Measurements from ENCODE around the gene DYTN.

DYTN gene

DNA sequence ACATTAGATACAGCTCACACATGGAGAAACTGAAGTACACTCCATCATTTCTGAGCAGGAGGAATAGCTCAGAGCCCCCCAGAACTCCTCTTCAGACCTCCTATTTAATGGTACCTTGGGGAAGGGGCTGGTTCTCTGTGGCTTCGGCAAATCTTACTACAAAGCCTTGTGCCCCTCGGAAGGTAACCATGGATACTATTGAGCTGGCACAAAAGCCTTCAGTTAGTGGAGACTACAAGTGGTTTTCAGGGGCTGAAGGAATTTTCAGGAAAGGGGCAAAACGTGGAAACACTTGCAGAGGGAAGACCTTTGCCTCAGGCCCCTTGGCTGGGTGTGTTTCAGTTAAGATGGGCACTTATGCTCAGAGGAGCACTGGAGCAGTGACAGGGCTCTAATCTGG lies 77.0 kb downstream of the DYTN start:
- TF ChIP-seq SIN3A (IDR thresholded peaks at IDR 0.05; ENCODE audit: borderline replicate concordance, insufficient read depth, low read length) (no peak), FOXP2 (optimal IDR thresholded peaks at IDR 0.05; ENCODE audit: borderline replicate concordance, extremely low read depth, extremely low read length, insufficient read depth) (no peak), TAF1 (IDR thresholded peaks at IDR 0.05; ENCODE audit: borderline replicate concordance, insufficient read depth, low read length) (no peak), POLR2AphosphoS5 (IDR thresholded peaks at IDR 0.05; ENCODE audit: low read depth, low read length) (no peak)
- TF ChIP-seq, protein P1, sequence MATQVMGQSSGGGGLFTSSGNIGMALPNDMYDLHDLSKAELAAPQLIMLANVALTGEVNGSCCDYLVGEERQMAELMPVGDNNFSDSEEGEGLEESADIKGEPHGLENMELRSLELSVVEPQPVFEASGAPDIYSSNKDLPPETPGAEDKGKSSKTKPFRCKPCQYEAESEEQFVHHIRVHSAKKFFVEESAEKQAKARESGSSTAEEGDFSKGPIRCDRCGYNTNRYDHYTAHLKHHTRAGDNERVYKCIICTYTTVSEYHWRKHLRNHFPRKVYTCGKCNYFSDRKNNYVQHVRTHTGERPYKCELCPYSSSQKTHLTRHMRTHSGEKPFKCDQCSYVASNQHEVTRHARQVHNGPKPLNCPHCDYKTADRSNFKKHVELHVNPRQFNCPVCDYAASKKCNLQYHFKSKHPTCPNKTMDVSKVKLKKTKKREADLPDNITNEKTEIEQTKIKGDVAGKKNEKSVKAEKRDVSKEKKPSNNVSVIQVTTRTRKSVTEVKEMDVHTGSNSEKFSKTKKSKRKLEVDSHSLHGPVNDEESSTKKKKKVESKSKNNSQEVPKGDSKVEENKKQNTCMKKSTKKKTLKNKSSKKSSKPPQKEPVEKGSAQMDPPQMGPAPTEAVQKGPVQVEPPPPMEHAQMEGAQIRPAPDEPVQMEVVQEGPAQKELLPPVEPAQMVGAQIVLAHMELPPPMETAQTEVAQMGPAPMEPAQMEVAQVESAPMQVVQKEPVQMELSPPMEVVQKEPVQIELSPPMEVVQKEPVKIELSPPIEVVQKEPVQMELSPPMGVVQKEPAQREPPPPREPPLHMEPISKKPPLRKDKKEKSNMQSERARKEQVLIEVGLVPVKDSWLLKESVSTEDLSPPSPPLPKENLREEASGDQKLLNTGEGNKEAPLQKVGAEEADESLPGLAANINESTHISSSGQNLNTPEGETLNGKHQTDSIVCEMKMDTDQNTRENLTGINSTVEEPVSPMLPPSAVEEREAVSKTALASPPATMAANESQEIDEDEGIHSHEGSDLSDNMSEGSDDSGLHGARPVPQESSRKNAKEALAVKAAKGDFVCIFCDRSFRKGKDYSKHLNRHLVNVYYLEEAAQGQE (IDR thresholded peaks at IDR 0.05; ENCODE audit: insufficient read depth in 1 of 2, low read depth in 2 of 2, low read length in 2 of 2) = no peak

DNA sequence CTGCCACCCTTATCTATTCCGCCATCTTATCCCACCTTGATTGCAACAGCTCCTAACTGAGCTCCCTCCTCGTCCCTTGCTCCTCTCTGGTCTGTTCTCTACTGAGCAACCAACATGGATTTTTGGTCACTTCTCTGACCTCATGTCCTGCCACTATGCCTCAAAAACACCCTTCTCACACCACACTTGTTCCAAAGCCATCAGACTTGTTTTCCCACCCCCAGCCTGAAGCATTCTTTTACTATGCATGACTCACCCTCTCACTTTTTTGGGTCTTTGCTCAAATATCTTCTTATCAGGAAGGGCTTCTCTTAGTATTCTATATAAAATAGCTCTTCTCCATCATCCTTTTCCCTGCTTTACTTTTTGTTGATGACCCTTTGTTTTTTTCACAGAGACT lies 78.6 kb downstream of the DYTN start:
- TF ChIP-seq TAF1 (IDR thresholded peaks at IDR 0.05; ENCODE audit: borderline replicate concordance, insufficient read depth, low read length) = no peak
- TF ChIP-seq POLR2AphosphoS5 (IDR thresholded peaks at IDR 0.05; ENCODE audit: low read depth, low read length) = no peak
- TF ChIP-seq SIN3A (IDR thresholded peaks at IDR 0.05; ENCODE audit: borderline replicate concordance, insufficient read depth, low read length) = no peak
- TF ChIP-seq, protein P1 (IDR thresholded peaks at IDR 0.05; ENCODE audit: insufficient read depth in 1 of 2, low read depth in 2 of 2, low read length in 2 of 2) = no peak
- no peak for TF ChIP-seq FOXP2 (optimal IDR thresholded peaks at IDR 0.05; ENCODE audit: borderline replicate concordance, extremely low read depth, extremely low read length, insufficient read depth)

DNA sequence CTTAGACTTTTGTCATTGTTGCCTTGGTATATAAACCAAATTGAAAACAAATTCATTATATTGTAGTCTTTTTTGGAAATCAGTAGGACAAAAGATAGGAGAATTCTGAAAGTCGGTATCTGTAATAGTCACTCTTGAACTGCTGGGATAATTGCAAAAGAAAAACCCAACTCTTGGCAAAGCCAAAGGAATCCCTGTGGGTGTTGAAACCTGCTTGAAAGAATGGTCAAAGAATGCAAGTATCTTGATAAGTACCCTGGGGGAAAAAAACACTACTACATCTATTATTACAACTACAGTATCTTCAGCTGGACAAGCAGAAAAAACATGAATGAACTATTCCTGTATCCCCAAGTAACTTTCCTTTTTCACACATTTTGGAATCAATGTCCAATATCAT lies 83.2 kb downstream of the DYTN start:
- TF ChIP-seq SIN3A (IDR thresholded peaks at IDR 0.05; ENCODE audit: borderline replicate concordance, insufficient read depth, low read length) (no peak), TAF1 (IDR thresholded peaks at IDR 0.05; ENCODE audit: borderline replicate concordance, insufficient read depth, low read length) (no peak), POLR2AphosphoS5 (IDR thresholded peaks at IDR 0.05; ENCODE audit: low read depth, low read length) (no peak), FOXP2 (optimal IDR thresholded peaks at IDR 0.05; ENCODE audit: borderline replicate concordance, extremely low read depth, extremely low read length, insufficient read depth) (no peak)
- TF ChIP-seq, protein P1 (IDR thresholded peaks at IDR 0.05; ENCODE audit: insufficient read depth in 1 of 2, low read depth in 2 of 2, low read length in 2 of 2) = no peak

DNA sequence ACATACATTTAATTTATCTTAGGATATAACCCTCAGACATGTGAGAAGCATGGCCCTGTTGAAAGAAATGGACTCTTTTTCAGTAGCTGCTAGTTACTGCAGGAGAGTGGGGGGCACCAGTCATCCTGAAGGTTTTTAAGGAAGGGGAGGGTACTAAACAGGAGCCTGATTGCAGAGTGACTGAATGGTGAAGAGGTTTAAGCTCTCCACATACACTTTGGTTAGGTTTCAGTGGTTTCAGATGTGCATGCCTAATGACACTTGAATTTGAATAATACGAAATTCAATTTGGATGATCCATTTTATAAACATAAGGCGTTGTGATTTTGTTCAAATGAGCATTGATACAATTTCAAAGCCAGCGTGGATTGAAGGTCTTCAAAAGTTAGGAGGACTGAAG lies 86.9 kb downstream of the DYTN start:
- TF ChIP-seq POLR2AphosphoS5 (IDR thresholded peaks at IDR 0.05; ENCODE audit: low read depth, low read length) = no peak
- no peak for TF ChIP-seq SIN3A (IDR thresholded peaks at IDR 0.05; ENCODE audit: borderline replicate concordance, insufficient read depth, low read length)
- no peak for TF ChIP-seq TAF1 (IDR thresholded peaks at IDR 0.05; ENCODE audit: borderline replicate concordance, insufficient read depth, low read length)
- no peak for TF ChIP-seq FOXP2 (optimal IDR thresholded peaks at IDR 0.05; ENCODE audit: borderline replicate concordance, extremely low read depth, extremely low read length, insufficient read depth)

DNA sequence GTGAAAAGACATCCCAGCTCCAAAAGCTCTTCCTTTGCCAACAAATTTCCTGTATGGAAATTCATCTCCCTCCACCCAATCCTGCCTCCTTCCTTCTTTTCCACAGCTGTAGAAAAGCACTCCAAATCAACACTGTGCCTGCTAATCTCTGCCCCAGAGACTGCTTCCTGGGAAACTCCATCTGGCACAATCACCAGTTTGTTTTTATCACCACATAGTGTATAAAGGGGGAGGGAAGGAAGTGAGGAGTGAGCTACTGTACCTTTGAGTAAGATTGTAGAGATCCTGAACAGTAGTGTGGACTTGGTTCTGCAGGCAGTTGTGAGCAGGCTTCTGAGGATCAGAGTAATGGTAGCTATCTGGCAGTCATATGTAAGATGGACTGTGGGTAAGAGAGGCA lies 90.6 kb downstream of the DYTN start:
- TF ChIP-seq SIN3A (IDR thresholded peaks at IDR 0.05; ENCODE audit: borderline replicate concordance, insufficient read depth, low read length) = no peak
- TF ChIP-seq TAF1 (IDR thresholded peaks at IDR 0.05; ENCODE audit: borderline replicate concordance, insufficient read depth, low read length) = no peak
- TF ChIP-seq POLR2AphosphoS5 (IDR thresholded peaks at IDR 0.05; ENCODE audit: low read depth, low read length) = no peak
- TF ChIP-seq, protein P1 (IDR thresholded peaks at IDR 0.05; ENCODE audit: insufficient read depth in 1 of 2, low read depth in 2 of 2, low read length in 2 of 2) = no peak
- no peak for TF ChIP-seq FOXP2 (optimal IDR thresholded peaks at IDR 0.05; ENCODE audit: borderline replicate concordance, extremely low read depth, extremely low read length, insufficient read depth)

All from PFSK-1 (cell line).